Body of pancreas (tissue), 4 donors: ENCODE results near the gene GFRA4. TPM values are rescaled to one million over a fixed set of nuclear protein-coding genes. Genes with fewer than 3 reads are reported as not detected.
A peak's percentile ranks its signal among the peaks of the same experiment; 100 is the strongest.

Experiments used
- ATAC-seq: fragments of 150-250 bp; one replicate; pipeline ENCODE4 v1.9.1; 2016
- DNase-seq, 4 donors: peaks; one replicate each; pipeline ENCODE4 v3.0.0-alpha.2; 2019
- H3K27ac ChIP-seq, 4 donors: fragments of 200-600 bp; sonication (generic); 1 replicate in 3 of 4; 2 replicates in 1 of 4; pipeline versions ENCODE4 v1.5.1 to v1.6.1; 2016 to 2019; ENCODE audit warnings: mild to moderate bottlenecking in 1 of 4, mixed read lengths in 1 of 4, moderate library complexity in 1 of 4
- H3K27me3 ChIP-seq, 2 donors: fragments of 200-600 bp; sonication (generic); one replicate each; pipeline ENCODE4 v1.6.0; 2016; ENCODE audit warnings: mild to moderate bottlenecking in 1 of 2
- H3K36me3 ChIP-seq, 2 donors: fragments of 200-600 bp; sonication (generic); replicated peaks in 1 of 2; 2 replicates each; pipeline ENCODE4 v1.5.1; 2016; ENCODE audit warnings: low read depth in 2 of 2; ENCODE audit not compliant: insufficient read depth in 1 of 2
- H3K4me1 ChIP-seq: fragments of 200-600 bp; sonication (generic); one replicate; pipeline ENCODE4 v1.6.0; 2016
- H3K4me3 ChIP-seq, 2 donors: fragments of 200-600 bp; sonication (generic); 1 replicate in 1 of 2; 2 replicates in 1 of 2; pipeline ENCODE4 v1.5.1; 2016 to 2019
- H3K9me3 ChIP-seq, 3 donors: fragments of 200-600 bp; sonication (generic); 1 replicate in 2 of 3; 2 replicates in 1 of 3; pipeline ENCODE4 v1.5.1; 2016
- CTCF ChIP-seq, 7 experiments: fragments of 450-650 bp in 4 of 7; fragments of 200-600 bp in 3 of 7; sonication (generic) in 3 of 7; IDR thresholded peaks; one replicate each; pipeline ENCODE4 v1.5.1; 2016 to 2019; ENCODE audit warnings: antibody characterized with exemption in 7 of 7
- POLR2A ChIP-seq, 3 donors: fragments of 450-650 bp; IDR thresholded peaks; one replicate each; pipeline ENCODE4 v1.6.1; 2016; ENCODE audit warnings: antibody characterized with exemption in 3 of 3, mild to moderate bottlenecking in 2 of 3
- WGBS, 2 donors: methylation state at CpG; one replicate each; pipeline ENCODE4 v1.1.5; 2017; 5-methylcytosine and 5-hydroxymethylcytosine counted together
- intact Hi-C: fragments of 100-400 bp; cut with DNase I; formaldehyde crosslinking; loops from one replicate; pipeline ENCODE4 v1.15.1; 2023
- total RNA-seq, 2 donors: library from RNA; depleted of rRNA; stranded (reverse); fragments of >200 nt; gene quantifications; one replicate each; pipeline ENCODE4 v1.1.0, GENCODE V29; 2016

The GFRA4 gene
- total RNA-seq, 2 donors from 2014 or later, result not detected

- no peaks in the 10 kb centered on the region for H3K27me3 ChIP-seq
- ATAC-seq, result no peak
- WGBS, 2 donors, result 37 to 54% methylated on average over 8 of the region's 8 CpGs
These were observed 32.8 kb downstream of the GFRA4 start for GRCh38 chr20:3630429-3630828.

DNA sequence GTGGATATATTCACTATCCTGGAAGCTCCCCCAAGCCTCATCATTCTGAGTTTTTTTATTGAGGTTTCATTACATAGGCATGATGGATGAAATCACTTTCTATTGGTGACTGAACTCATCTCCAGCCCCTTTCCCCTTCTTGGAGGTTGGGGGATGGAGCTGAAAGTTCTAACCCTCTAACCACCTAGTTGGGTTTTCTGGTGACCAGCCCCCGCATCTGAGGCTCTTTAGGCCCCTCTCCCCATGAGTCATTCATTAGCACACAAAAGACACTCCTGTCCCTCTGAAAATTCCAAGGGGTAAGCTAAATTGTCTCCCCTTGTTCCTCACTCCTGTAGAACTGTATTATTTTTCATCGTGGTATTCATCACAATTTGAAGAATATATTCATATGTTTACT, 33.3 kb downstream of the GFRA4 start:
- no peak for DNase-seq
- no peak overlapping the region for H3K4me3 ChIP-seq
- peaks cover 27% of the 10 kb centered on the region for H3K4me1 ChIP-seq
- 73 to 87% methylated on average over 2 of the region's 2 CpGs for WGBS, 2 donors
- ATAC-seq, result no peak
- no peaks in the 10 kb centered on the region for H3K27me3 ChIP-seq
- H3K36me3 ChIP-seq, result no peaks in the 10 kb centered on the region
- no peak overlapping the region for H3K27ac ChIP-seq
- TF ChIP-seq POLR2A (IDR thresholded peaks at IDR 0.05), result no peak
- no peak for TF ChIP-seq CTCF (IDR thresholded peaks at IDR 0.05)
- intact Hi-C loops, result no loop called here
- no peaks in the 10 kb centered on the region for H3K9me3 ChIP-seq

More at GRCh38 chr20:3630429-3630828, 32.8 kb downstream of the GFRA4 start:
- no peaks in the 10 kb centered on the region for H3K36me3 ChIP-seq
- no peak overlapping the region for H3K27ac ChIP-seq
- TF ChIP-seq CTCF (IDR thresholded peaks at IDR 0.05) (no peak), POLR2A (IDR thresholded peaks at IDR 0.05) (no peak)
- H3K9me3 ChIP-seq, result no peaks in the 10 kb centered on the region
- peaks cover 27% of the 10 kb centered on the region for H3K4me1 ChIP-seq
- no peak overlapping the region for H3K4me3 ChIP-seq
- peak in 1 of 4 donors; percentile 23 for DNase-seq
- intact Hi-C loops, result no loop called here

- no peak overlapping the region for H3K27ac ChIP-seq
- intact Hi-C loops, result no loop called here
- WGBS, 2 donors, result 86 to 92% methylated on average over 16 of the region's 16 CpGs
- peaks cover 19% of the 10 kb centered on the region for H3K4me1 ChIP-seq
- no peak for ATAC-seq
- no peak overlapping the region for H3K4me3 ChIP-seq
- H3K36me3 ChIP-seq, result peaks cover 0 to 2% of the 10 kb centered on the region in 2 donors
- H3K9me3 ChIP-seq, result no peaks in the 10 kb centered on the region
- no peak for DNase-seq
- no peaks in the 10 kb centered on the region for H3K27me3 ChIP-seq
- no peak for TF ChIP-seq POLR2A (IDR thresholded peaks at IDR 0.05)
- no peak for TF ChIP-seq CTCF (IDR thresholded peaks at IDR 0.05)
These were observed 34.5 kb downstream of the GFRA4 start for GRCh38 chr20:3628502-3629314.

- no peaks in the 10 kb centered on the region for H3K27me3 ChIP-seq
- ATAC-seq (no peak), DNase-seq (no peak)
- no peak overlapping the region for H3K27ac ChIP-seq
- no peak for TF ChIP-seq POLR2A (IDR thresholded peaks at IDR 0.05)
- no peak for TF ChIP-seq CTCF (IDR thresholded peaks at IDR 0.05)
- H3K9me3 ChIP-seq, result no peaks in the 10 kb centered on the region
- H3K36me3 ChIP-seq, result peaks cover 0 to 2% of the 10 kb centered on the region in 2 donors
- WGBS, 2 donors, result 82 to 88% methylated on average over 2 of the region's 2 CpGs
- H3K4me3 ChIP-seq, result no peak overlapping the region
- intact Hi-C loops, result no loop called here
- H3K4me1 ChIP-seq, result peaks cover 10% of the 10 kb centered on the region
These were observed 35.7 kb downstream of the GFRA4 start for GRCh38 chr20:3627476-3627875.

DNA sequence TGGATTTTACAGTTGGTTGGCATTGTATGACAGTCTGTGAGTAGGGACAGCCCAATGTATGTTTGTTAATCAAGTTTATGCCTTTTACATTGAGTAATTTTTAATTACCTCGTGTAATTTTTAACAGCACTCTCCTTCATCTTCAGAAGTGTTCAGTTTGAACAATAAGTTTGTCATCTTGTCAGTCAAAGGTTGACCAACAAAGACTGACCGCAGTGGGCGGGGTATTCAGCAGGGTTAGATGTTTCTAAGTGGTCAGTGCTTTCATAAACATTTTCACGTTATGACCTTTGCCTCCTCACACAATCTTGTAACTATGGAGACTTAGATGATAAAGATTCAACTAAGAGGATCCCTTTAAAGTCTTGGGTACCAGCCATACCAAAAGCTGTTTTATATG, 40.8 kb downstream of the GFRA4 start:
- Histone ChIP-seq H3K27ac (no peak overlapping the region), H3K4me1 (no peaks in the 10 kb centered on the region), H3K4me3 (no peak overlapping the region), H3K36me3 (peaks cover 0 to 2% of the 10 kb centered on the region in 2 donors), H3K27me3 (no peaks in the 10 kb centered on the region), H3K9me3 (no peaks in the 10 kb centered on the region)
- TF ChIP-seq POLR2A (IDR thresholded peaks at IDR 0.05) (no peak), CTCF (IDR thresholded peaks at IDR 0.05) (no peak)
- 72 to 79% methylated on average over 4 of the region's 4 CpGs for WGBS, 2 donors
- DNase-seq (no peak), ATAC-seq (no peak)
- intact Hi-C loops, result no loop called here
